Glutamatergic neuron (in vitro differentiated cells): Measurements from ENCODE around the gene PIGL. TPM values are rescaled to one million over a fixed set of nuclear protein-coding genes. Genes with fewer than 3 reads are reported as not detected.
A peak's percentile ranks its signal among the peaks of the same experiment; 100 is the strongest.
"Not testable (repeated sequence)": the region's sequence is repeated elsewhere in the genome, so short reads cannot be mapped to it uniquely, and the experiment has no call there.

ENCODE experiments used
- DNase-seq: peaks from one replicate; pipeline ENCODE4 v3.0.0; 2022
- H3K27ac Mint-ChIP-seq: one replicate; pipeline ENCODE4 v1.8.0; 2020; ENCODE audit warnings: mild to moderate bottlenecking, mixed read lengths, inconsistent platforms; ENCODE audit not compliant: unreplicated experiment
- H3K27me3 Mint-ChIP-seq: one replicate; pipeline ENCODE4 v1.8.0; 2020; ENCODE audit warnings: mild to moderate bottlenecking, moderate library complexity, mixed read lengths, inconsistent platforms; ENCODE audit not compliant: unreplicated experiment
- H3K36me3 Mint-ChIP-seq: one replicate; pipeline ENCODE4 v1.8.0; 2020; ENCODE audit warnings: mild to moderate bottlenecking, mixed read lengths, inconsistent platforms; ENCODE audit not compliant: unreplicated experiment
- H3K4me1 Mint-ChIP-seq: one replicate; pipeline ENCODE4 v1.8.0; 2020; ENCODE audit warnings: mild to moderate bottlenecking, low read depth, mixed read lengths, inconsistent platforms; ENCODE audit not compliant: unreplicated experiment
- H3K4me3 Mint-ChIP-seq: one replicate; pipeline ENCODE4 v1.8.0; 2020; ENCODE audit warnings: mild to moderate bottlenecking, mixed read lengths, inconsistent platforms; ENCODE audit not compliant: unreplicated experiment
- H3K9me3 Mint-ChIP-seq: one replicate; pipeline ENCODE4 v1.8.0; 2020; ENCODE audit warnings: mild to moderate bottlenecking, moderate library complexity, mixed read lengths, inconsistent platforms; ENCODE audit not compliant: unreplicated experiment
- total RNA-seq: library from RNA; stranded (reverse); fragmentation: NEBNext Ultra II Directional; extraction: Animal tissue kit (Norgen Biotek cat#: 25700); gene quantifications from one replicate; pipeline ENCODE4 v1.2.1, GENCODE V29; 2021; ENCODE audit not compliant: unreplicated experiment
- TF ChIP-seq, protein P1 (sequence below): fragments of 200-600 bp; sonication (generic); IDR thresholded peaks from one replicate; pipeline ENCODE4 v1.5.0; 2021; ENCODE audit not compliant: partially characterized antibody, unreplicated experiment

The PIGL gene
- total RNA-seq, 1 donor from 2014 or later, result 37.0 TPM

DNA sequence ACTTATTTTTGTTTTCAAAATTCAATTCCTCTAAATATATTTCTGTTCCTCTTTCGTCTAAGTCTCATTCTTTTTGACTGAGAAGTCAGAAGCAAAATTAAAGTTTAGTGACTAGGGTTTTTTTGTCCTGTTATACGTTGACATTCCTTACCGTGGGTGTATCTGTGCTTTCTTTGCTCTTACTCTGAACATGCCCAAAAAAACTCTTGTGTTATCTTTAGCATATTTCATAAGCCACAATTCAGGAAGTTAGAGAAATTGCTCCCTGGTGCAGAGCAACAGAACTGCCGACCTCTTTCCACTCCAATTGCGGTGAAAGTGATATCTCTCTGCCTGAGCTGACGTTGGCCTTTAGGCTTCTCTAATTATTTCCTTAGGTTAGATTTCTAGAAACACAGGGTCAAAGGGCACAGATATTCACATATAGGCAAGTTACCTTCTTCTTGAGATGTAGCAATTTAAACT, 70.6 kb downstream of the PIGL start:
- no peak for DNase-seq
- peaks cover 26% of the 10 kb centered on the region for H3K4me1 Mint-ChIP-seq
- no peaks in the 10 kb centered on the region for H3K9me3 Mint-ChIP-seq
- no peaks in the 10 kb centered on the region for H3K36me3 Mint-ChIP-seq
- no peak overlapping the region for H3K27ac Mint-ChIP-seq
- TF ChIP-seq, protein P1, sequence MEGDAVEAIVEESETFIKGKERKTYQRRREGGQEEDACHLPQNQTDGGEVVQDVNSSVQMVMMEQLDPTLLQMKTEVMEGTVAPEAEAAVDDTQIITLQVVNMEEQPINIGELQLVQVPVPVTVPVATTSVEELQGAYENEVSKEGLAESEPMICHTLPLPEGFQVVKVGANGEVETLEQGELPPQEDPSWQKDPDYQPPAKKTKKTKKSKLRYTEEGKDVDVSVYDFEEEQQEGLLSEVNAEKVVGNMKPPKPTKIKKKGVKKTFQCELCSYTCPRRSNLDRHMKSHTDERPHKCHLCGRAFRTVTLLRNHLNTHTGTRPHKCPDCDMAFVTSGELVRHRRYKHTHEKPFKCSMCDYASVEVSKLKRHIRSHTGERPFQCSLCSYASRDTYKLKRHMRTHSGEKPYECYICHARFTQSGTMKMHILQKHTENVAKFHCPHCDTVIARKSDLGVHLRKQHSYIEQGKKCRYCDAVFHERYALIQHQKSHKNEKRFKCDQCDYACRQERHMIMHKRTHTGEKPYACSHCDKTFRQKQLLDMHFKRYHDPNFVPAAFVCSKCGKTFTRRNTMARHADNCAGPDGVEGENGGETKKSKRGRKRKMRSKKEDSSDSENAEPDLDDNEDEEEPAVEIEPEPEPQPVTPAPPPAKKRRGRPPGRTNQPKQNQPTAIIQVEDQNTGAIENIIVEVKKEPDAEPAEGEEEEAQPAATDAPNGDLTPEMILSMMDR, result no peak
- peak overlapping the region; percentile 46 for H3K4me3 Mint-ChIP-seq
- H3K27me3 Mint-ChIP-seq, result peaks cover 2% of the 10 kb centered on the region

DNA sequence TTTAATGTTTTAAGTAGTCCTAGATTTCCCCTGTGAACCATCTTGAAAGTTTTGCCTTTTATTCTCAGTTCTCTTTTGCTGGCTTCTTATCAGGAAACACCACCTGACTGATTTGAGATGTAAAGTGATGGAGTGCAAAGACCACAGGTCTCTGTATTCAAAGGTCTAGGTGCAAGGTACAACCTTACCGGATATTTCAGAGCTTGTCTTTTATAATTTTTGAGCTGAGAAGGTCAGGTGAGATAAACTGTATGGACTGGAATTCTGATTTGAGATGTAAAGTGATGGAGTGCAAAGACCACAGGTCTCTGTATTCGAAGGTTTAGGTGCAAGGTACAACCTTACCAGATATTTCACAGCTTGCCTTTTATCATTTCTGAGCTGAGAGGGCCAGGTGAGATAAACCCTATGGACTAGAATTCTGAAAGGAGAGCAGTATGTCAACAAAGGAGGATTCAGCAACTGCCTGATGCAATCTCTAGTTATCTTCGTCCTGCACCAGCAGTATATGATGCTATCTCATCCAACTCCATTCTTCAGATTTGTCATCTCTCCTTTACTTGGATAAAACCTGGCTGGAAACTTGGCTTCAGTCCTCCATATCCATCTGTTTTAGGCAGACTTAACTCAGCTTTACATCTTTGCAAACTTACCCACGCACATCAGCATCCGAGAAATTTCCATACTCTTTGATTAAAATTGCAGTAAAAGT, 72.0 kb downstream of the PIGL start:
- peaks cover 2% of the 10 kb centered on the region for H3K27me3 Mint-ChIP-seq
- H3K36me3 Mint-ChIP-seq, result no peaks in the 10 kb centered on the region
- no peaks in the 10 kb centered on the region for H3K9me3 Mint-ChIP-seq
- peaks cover 26% of the 10 kb centered on the region for H3K4me1 Mint-ChIP-seq
- H3K4me3 Mint-ChIP-seq, result no peak overlapping the region
- no peak for DNase-seq
- TF ChIP-seq, protein P1, result no peak
- H3K27ac Mint-ChIP-seq, result no peak overlapping the region

DNA sequence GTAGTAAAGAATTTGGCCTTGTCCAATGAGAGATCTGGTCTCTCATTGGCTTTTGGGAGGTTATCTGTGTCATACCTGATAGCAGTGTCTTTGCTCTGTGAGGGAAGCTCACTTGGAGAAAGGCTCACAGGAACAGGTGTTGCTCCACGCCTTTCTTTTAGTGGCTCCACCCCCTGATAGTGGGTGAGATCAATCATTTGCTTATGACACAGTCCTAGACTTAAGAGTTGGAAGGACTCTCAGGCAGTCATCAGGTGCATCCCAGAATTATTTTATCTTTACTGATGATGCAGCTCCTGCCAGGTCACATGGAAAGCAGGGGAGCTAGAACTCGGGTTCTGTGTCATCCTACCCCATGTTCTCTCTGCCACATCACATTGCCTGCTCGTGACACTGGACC, 76.9 kb downstream of the PIGL start:
- DNase-seq, result no peak
- Mint-ChIP-seq H3K4me1 (no peaks in the 10 kb centered on the region), H3K9me3 (no peaks in the 10 kb centered on the region), H3K27ac (no peak overlapping the region), H3K4me3 (no peak overlapping the region), H3K36me3 (peaks cover 4% of the 10 kb centered on the region), H3K27me3 (peaks cover 4% of the 10 kb centered on the region)
- TF ChIP-seq, protein P1, result no peak

DNA sequence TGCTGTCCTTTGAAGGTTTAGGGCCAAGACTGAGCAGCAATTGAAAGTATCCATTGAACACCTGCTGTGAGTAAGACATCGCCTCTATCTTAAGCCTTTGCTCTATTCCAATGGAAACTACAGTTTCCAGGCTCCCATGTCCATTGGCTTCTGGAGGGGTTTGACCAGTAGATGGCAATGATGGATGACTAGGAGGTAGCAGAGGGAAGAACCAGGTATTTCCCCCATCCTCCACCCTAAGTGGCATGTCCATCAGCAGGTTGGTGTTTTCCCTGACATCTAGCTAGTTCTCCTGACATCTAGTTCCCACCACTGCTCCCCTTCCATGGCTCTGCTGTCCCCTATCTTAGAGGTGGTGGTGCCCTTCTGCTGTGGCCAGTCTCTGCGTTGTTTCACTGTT, 77.5 kb downstream of the PIGL start:
- no peaks in the 10 kb centered on the region for H3K4me1 Mint-ChIP-seq
- DNase-seq, result no peak
- H3K27me3 Mint-ChIP-seq, result peaks cover 4% of the 10 kb centered on the region
- H3K4me3 Mint-ChIP-seq, result no peak overlapping the region
- no peaks in the 10 kb centered on the region for H3K9me3 Mint-ChIP-seq
- H3K27ac Mint-ChIP-seq, result no peak overlapping the region
- H3K36me3 Mint-ChIP-seq, result peaks cover 4% of the 10 kb centered on the region
- TF ChIP-seq, protein P1, result no peak

DNA sequence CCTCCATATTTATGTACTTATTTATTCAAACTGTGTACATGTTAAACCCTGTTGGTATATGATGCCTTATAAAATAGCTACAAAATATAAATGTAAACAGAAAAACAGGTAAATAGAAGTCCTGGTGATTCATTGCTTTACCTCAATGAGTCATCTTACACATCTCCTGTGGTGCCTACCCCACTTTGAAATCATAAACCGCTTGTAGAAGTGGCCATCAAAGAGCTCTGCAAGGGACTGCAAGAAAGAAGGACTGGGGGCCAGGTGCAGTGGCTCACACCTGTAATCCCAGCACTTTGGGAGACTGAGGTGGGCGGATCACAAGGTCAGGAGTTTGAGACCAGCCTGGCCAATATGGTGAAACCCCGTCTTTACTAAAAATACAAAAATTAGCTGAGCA, 79.1 kb downstream of the PIGL start:
- not testable (repeated sequence) for H3K9me3 Mint-ChIP-seq, H3K27ac Mint-ChIP-seq, DNase-seq, H3K4me1 Mint-ChIP-seq, H3K4me3 Mint-ChIP-seq, H3K36me3 Mint-ChIP-seq, H3K27me3 Mint-ChIP-seq
